NCI-H1092 (cell line): ENCODE results near the gene OXLD1.
"Not testable (repeated sequence)": the region's sequence is repeated elsewhere in the genome, so short reads cannot be mapped to it uniquely, and the experiment has no call there.

Experiments
- DNase-seq: peaks from one replicate; lab custom pipeline; 2025; lab: John Stamatoyannopoulos, UW

The OXLD1 gene

DNA sequence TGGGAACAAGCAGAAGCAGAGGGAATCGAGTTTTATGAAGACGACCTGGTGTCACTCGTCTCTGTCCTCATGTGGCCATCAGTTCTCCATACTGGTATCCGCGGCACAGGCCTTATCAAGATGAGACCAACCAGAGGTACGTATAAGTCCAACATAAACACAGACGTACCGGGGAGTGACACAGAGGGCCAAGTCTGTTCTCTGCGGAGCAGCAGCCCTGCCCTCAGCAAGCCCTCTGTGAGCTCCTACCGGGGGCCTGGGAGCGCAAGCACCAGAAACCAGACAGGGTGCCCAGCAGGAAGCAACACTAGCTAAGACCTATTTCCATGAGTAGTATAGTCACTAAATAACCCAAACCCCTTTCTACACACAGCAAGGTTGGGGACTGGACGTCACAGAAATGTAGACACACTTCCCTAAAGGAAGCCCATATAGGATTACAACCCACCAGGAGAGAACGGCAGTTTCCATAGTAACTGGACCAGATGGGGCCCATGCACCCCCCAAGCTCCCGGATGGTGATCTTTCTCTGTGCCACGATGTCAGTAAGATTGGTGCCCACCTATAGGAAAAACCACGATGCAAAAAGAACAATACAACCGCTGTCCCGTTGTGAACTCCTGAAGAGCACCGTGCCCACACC is 16.3 kb upstream of the OXLD1 start:
- DNase-seq = no peak

DNA sequence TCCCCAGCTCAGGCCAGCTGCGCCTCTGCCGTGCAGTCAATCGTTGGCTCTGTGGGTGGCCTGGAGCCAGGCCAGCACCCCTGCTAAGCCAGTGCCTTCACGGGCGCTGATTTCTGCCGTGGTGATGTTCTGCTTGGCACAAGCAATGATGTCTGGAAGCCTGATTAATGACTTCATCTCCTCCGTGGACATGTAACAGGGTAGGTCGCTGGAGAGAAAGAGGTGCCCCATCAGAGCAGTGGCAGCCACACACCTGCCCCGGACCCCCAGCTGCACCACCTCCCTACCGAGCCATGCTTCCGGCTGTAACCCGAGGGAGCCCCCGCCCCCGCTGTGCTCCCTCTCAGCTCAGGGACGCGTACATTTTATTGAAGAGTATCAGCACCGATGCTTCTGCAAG is 15.3 kb upstream of the OXLD1 start:
- peak; percentile 69 for DNase-seq

DNA sequence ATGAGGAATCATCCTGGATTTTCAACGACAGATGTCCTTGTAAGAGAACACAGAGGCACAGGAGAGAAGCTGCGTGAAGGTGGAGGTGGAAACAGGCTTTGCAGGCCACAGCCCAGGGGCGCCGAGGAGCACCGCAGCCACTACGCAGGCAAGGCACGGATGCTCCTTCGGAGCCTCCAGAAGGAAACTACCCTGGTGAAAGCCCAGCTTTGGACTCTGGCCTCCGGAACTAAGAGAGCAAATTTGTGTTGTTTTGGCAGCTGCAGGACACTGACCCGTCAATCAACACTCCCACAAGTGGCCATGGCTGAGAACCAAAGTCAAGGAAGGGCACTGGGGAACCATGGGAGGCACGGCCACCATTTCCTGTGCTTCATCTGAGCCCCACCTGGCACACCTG is 13.7 kb upstream of the OXLD1 start:
- DNase-seq = no peak

DNA sequence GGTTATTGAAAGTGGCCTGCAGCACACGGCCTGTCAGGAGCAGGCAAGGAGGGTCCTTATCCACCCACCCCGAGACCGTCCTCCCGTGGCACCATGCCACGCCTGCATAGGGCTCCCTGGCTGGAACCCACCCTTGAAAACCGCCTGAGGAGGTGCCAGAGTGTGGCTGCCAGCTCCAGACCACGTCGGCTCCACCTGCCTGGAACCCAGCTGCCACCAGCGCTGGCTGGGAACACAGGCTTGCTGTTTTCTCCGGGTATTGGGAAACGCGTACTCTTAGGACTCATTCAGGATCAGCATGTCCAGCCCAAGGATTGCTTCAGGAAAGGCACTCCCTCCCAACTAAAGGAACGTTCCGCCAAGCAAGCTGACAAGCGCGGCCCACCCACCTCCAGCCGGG is 10.5 kb upstream of the OXLD1 start:
- no peak for DNase-seq

DNA sequence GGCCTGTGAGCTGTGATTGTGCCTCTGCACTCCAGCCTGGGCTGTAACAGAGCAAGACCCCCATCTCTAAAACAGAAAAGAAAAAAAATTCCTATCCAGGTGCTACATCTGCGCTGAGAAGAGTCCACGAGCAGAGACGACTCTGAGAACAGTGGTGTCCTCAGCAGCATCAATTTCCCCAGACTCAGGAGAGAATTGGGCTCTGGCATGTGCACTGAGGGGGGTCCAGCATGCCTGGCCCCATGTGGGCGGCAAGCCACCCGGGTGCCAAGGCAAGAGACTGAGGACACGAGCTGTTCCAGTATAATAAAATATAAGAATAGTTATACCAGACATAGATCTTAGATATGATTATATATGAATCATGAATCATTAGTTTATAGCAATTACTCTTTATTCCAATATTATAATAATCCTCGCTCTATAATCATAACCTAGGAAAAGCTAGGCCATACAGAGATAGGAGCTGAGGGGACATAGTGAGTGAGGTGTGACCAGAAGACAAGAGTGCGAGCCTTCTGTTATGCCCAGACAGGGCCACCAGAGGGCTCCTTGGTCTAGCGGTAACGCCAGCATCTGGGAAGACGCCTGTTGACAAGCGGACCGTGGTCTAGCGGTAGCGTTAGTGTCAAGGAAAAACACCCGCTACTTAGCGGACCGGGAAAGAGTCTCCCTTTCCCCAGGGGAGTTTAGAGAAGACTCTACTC is 9.3 kb upstream of the OXLD1 start:
- DNase-seq = not testable (repeated sequence)

DNA sequence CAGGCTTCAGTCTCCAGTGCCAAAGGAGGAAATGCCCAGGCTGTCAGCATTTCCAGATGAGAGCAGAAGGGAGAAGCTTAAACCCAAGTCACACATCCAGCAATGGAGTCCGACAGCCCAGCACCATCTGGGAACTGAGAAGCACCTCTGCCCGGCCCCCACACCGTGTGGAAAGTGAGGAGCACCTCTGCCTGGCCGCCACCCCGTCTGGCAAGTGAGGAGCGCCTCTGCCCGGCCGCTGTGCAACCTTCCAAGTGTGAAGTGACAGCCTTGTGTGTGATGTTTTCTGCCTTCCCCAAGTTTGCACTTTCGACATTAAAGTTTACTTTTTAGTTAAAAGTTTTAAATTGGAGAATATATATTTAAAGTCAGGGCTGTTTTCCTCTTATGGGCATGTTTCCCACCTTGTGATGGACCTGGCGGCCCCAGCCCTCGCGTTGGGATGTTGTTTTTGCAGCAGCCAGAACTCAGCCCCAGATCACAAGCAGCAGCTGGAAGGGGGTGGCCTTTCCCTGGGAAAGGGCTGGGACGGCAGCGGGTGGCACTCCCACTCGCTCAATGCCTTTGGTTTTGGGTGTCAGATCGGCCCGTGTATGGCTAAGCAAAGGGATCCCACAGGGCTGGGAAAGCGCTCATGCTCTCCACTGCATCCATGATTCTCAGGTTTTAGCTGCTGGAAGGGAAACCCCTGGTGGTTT is 7.3 kb upstream of the OXLD1 start:
- no peak for DNase-seq

DNA sequence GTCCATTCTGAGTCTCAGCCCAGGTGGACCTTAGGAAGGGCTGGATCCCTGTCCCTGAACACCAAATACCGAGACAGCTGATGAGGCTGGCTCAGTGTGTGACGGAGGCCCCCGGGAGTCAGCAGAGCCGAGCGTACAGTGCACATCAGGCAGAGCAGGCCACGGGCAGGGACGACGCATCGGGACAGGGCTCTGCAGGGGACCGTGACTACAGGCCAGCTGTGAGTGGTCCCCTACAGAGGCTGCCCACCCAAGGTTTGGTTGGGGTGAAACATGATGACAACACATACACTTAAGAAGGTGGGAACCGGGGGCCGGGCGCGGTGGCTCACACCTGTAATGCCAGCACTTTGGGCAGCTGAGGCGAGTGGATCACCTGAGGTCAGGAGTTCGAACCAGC is 6.5 kb upstream of the OXLD1 start:
- DNase-seq = no peak

DNA sequence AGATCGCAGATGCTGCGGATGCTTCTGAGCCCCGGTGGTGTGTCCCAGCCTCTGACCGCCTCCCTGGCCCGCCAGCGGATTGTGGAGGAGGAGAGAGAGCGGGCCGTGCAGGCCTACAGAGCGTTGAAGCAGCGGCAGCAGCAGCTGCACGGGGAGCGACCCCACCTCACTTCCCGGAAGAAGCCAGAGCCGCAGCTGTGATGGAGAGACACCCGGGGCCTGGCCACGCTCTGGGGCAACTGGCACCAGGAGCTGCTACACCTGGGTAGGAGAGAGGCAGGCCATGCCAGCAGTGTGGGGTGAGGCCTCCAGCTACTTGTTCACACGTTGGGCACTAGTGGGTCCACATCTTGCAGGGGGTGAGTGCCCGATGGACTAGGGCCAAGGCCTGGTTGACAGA is 6.1 kb upstream of the OXLD1 start:
- no peak for DNase-seq

DNA sequence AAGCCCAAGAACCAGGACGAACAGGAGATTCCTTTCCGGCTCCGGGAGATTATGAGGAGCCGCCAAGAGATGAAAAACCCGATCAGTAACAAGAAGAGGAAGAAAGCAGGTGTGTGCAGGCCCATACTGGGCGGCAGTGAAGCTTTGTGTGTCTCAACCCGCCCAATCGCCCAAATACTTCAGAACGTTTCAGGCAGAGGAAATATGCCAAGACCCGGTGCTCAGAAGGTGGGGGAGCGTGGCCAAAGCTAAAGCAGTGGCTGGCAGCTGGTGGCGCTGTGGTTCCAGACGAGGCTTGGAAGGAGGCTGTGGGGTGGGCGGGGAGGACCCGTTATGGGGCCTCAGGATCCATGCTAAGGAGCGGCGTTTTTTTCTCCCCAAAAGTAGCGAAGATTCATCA is 1.3 kb upstream of the OXLD1 start:
- DNase-seq = no peak

DNA sequence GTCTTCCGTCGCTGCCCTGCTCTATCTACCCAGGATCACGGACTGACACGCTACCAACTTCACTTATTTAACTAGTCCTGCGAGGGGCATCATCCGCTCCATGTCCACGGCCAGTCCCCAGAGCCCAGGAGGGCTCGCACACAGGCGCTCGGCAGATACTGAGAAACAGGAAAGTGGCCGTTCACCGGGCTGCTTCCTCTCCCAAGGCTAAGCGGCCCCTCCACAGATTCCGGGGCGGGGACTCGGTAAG is 388 bp downstream of the OXLD1 start:
- DNase-seq = no peak

DNA sequence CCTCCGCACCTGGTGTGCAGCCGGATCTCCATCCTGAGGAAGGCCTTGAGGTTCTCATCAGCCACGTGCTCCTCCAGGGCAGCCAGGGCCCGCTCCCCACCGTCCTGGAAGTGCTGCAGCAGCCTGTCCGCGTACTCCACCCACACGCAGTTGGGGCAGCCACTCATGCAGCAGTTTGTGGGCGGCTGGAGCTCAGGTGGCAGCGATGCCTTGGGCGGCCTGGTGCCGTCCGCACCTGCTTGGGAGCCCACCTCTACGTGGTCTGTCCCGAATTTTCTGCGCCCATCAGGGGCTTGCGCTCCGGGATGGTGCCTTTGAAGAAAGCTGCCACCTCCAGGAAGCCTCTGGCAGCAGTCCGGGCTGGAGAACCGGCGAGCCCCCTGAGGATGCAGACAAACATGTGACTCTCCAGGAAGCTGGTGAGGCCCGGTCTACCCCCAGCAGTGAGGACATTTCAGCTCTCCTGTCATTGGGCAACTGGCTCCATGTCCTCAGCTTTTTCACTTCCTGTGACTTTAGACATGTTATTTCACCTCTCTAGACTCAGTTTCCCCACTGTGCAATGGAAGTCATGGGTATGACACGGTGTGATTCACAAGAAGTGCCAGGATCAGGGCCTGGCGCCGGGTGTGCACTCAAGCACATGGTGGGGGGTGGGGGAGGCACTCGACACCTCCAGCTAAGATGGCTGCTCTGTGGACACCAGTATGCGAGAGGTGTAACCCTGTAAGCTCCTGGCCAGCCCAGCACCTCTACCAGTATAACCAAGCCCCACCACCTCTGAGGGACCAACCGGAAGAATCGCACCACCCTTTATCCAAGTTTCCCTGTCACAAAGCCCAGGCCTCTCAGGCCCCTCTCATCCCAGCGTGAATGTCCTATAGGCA is 957 bp downstream of the OXLD1 start:
- DNase-seq = no peak

DNA sequence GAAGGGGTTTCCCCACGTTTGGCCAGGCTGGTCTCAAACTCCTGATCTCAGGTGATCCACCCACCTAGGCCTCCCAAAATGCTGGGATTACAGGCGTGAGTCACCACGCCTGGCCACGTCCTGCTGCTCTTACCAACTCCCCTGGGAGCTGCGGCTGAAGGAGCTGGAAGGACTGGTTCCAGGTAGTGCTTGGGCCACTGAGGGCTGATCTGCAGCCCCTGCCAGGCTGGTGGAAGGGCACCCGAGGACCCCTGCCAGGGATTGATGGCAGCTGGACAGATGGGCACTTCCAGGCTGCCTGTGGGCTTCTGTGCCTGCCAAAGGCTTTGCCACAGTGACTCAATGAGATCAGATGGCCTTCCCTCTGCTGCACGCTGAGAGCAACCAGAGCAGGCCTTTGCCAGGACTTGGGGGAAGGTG is 2.3 kb downstream of the OXLD1 start:
- no peak for DNase-seq

DNA sequence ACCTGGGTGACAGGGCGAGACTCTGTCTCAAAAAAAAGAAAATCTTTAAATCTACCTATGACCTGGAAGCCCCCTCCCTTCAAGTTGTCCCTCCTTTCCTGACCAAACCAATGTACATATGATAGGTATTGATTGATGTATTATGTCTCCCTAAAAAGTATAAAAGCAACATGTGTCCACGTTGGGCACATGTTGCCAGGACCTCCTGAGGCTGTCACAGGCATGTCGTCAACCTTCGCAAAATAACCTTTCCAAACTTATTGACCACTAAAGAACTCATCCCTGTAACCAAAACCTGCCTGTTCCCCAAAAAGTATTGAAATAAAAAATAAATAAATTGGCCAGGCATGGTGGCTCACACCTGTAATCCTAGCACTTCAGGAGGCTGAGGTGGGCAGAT is 4.4 kb downstream of the OXLD1 start:
- no peak for DNase-seq

DNA sequence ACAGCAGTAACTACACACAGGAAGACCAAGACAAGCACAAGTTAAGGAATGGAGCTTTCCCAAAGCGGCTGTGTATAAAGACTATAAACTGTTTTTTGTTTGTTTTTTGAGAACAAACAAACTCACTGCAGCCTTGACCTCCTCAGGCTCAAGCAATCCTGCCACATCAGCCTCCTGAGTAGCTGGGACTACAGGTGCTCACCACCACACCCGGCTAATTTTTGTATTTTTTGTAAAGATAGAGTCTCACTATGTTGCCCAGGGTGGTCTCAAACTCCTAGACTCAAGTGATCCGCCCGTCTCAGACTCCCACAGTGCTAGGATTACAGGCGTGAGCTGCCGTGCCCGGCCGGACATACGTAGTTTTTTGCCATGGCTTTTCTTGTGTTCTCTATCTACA is 6.0 kb downstream of the OXLD1 start:
- DNase-seq = no peak

DNA sequence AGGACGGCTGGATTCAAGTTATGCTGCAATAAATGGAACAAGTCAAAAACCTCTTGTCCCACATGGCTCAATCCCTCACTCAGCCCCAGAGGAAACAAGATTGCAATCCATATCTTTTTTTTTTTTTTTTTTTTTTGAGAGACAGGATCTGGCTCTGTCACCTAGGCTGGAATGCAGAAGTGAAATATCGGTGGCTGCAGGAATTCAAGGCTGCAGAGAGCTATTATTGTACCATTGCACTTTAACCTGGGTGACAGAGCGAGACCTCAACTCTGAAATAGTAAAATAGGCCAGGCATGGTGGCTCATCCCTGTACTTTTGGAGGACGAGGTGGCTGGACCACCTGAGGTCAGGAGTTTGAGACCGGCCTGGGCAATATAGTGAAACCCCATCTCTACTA is 7.4 kb downstream of the OXLD1 start:
- DNase-seq = no peak

DNA sequence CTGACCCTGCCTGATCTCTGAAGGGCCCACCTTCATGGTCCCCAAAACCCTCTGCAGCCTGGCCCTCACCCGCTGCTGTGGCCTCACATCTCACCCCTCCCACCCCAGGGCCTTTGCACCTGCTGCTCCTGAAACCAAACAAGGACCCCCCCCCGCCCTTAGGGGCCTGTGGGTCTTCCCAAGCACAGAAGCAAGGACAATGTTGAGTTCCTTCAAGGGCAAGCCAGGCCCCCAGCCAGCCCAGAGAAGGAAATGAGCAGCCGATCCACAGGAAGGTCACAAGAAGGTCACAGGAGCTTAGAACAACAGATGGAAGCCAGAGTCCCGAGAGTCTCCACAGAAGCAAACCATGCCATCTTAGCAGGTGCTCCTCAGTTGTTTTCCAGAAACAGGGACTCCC is 9.6 kb downstream of the OXLD1 start:
- DNase-seq = no peak

DNA sequence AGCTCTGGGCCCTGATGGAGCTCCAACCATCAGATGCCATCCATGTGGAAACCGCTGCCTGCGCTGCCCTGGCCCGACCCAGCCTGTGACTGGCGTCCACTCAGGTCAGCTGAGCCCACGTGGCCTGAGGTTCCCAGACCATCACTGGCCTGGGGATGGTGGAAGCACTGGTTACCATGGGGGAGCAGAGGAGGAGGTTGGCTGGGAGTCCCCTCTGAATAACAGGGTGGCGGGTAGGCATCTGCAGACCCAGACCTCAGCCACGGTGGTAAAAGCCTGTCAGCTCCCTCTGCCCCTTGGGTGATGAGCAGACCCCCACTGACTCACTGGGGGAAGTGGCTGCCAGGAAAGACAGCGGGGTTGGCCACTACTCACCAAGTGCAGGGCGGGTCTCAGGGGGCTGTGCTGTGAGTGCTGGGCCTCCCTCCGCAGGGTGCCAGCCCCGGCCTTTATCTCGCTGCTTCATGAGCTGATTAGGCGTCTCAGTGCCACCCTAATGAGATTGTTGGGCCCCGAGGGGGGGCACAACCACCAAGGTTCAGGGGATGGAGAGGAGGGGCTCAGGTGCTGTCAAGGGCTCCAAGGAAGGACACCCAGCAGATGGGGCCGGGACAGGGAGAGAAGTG is 10.2 kb downstream of the OXLD1 start, which contains the start of gene PDE6G:
TSS of gene PDE6G (minus strand) at position 425 of the 626 bp plus-strand sequence. CDS start 3,237 bp downstream, outside the sequence.
- DNase-seq = no peak

DNA sequence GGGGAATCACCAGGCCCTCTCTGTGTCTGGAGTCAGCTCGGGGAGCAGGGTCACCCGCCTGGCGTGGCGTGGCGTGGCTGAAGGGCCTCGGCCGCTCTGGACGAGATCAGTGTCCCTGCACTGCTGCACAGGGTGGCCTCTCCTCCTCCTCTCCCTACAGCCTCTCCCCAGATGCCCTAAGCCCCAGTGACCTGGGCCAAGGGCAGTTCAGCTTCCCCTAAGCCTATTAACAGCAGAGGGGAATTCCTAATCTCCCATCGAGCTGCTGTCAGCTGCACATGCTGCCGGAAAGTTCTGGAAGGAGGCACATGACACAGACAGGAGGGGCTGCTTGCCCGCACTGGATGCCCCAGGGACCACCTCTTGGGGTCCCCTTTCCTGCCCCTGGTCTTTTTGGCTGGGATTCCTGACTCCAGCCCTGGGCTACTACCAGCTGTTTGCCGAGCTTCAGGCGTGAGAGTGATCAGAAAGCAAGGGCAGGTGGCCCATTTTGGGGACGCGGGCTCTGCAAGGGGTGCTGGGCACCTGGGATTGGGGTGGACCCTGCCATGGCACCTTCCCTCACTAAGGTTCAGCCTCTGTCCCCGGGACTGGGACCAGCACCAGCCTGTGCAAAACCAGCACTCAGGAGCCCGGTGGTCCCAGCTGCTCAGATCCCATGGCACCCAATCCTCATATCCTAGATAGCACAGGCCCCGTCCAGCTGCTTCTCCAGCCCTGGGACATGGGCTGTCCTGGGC is 10.9 kb downstream of the OXLD1 start:
- no peak for DNase-seq

DNA sequence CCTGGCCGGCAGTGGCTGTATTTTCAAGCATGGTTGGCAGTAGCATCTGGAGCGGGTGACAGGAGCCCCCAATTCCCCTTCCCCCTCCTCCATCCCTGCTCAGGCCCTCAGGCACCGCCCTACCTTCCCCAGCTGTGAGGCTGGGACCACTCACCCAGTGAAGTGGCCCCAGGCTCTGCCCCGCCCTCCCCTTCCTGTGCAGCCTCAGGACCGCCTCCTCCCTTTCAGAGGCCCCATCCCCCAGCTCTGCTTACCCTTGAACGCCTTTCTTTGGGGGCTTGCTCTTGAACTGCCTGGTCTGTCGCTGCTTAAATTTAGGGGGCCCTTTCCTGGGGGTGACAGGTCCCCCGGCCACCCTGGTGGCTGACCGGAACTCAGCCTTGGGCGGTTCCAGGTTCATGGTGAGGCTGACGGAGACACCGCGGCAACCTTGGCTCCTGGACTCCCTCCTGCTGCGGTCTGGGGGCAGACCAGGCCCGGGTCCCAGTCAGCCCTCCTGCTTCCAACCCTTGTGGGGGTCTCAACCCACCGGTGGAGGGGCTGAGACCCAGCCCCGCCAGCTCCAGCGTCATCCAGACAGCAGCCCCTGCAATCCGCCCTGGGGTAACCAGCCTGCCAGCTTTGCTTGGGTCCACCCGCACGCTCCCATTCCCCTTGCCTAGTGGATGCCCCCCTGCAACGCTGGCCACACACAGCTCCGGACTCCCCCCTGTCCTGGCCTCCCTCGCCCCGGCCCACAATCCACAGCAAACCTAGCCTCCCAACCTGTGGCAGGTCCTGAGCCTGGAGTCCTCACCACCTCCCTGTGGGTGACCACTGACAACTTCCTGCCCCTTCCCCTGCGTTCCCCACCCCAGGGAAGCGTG is 13.3 kb downstream of the OXLD1 start:
- no peak for DNase-seq

DNA sequence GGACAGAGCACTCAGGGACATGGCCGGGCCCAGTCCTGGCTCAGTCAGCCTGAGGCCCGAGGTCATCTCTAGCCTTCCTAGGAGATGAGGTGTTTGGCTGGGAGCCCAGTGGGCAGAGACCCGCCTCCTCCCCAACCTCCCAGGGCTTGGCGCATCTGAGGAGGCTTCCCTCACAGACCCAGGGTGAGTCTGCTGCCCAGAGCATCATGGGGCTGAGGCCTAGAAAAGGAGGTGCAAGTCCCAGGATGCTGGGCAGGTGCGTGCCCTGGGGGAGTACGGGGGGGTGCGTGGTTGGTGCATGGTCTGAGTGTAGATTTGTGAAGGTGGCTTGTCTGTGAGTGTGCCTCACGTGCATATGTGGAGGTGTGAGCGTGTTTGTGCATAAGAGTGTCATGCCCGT is 14.7 kb downstream of the OXLD1 start:
- no peak for DNase-seq
